Measurements from ENCODE around the gene MPST. TPM values are rescaled to one million over a fixed set of nuclear protein-coding genes. Genes with fewer than 3 reads are reported as not detected.
"Not testable (repeated sequence)": the region's sequence is repeated elsewhere in the genome, so short reads cannot be mapped to it uniquely, and the experiment has no call there.

The MPST gene
- polyA plus RNA-seq, 3 donors from 2014 or later, result 56.0 to 97.5 (median 59.7) TPM

DNA sequence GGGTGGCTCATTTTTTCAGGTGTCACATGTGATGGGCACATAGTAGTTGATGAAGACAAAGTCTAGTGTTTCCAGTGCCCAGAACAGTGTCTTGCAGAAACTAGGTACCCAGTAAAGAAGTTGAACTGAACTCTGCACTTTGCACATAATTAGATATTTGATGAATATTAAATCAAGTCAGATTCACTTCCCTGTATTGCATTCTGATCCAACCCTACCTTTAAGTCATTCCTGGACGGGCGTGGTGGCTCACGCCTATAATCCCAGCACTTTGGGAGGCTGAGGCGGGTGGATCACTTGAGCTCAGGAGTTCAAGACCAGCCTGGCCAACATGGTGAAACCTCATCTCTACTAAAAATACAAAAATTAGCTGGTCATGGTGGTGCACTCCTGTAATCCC, 30.5 kb upstream of the MPST start:
- not testable (repeated sequence) for H3K4me3 Mint-ChIP-seq, H3K4me1 Mint-ChIP-seq, H3K27ac Mint-ChIP-seq, H3K36me3 Mint-ChIP-seq, DNase-seq
- H3K9me3 Mint-ChIP-seq, result peaks cover 8 to 18% (median 15%) of the 10 kb centered on the region in 6 donors
- peaks cover 5 to 14% (median 13%) of the 10 kb centered on the region in 3 donors for H3K27me3 Mint-ChIP-seq (ENCODE audit: low read depth in 3 of 3)

DNA sequence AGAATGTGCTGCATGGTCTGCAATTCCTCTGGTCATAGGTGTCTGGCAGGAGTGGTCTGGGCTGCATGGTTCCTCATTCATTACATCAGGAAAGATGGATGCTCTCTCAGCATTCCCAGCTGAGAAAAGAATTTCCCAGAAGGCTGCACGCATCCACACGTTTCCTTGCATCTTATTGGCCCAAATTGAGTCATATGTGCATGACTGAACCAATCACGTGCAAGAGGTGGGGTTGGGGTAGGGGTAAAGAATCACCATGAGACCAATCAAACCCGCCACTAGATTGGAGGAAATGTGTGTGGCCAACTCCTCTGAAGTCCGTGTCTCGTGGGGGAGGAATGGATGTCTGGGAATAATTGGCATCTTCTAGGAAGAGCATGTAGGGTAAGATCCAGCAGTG, 29.1 kb upstream of the MPST start:
- Mint-ChIP-seq H3K4me1 (no peaks in the 10 kb centered on the region), H3K4me3 (no peak overlapping the region), H3K36me3 (peaks cover 0 to 6% (median 0%) of the 10 kb centered on the region in 3 donors), H3K27ac (no peak overlapping the region), H3K9me3 (peaks cover 8 to 15% (median 10%) of the 10 kb centered on the region in 6 donors), H3K27me3 (ENCODE audit: low read depth in 3 of 3) (peaks cover 5 to 13% (median 10%) of the 10 kb centered on the region in 3 donors)
- DNase-seq, result no peak

DNA sequence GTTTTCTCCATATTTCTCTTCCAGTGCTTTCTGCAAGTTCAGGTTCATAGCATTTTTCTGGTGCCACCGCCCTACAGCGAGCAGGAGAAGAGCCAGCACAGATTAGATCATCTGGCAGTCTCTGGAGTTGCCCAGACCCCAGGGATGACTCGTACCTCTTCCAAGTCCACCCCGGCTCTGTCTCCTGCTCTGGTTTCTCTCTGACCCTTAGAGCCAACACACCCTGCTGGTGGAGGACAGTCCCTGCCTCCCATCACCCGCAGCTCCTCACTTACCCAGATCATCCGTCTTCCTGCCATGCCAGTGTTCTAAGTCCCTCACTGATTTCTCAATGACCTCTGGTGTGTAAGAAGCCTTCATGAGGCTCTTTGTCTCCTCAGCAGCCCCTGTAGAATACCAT, 28.3 kb upstream of the MPST start:
- H3K4me3 Mint-ChIP-seq, result no peak overlapping the region
- peaks cover 5 to 10% (median 8%) of the 10 kb centered on the region in 3 donors for H3K27me3 Mint-ChIP-seq (ENCODE audit: low read depth in 3 of 3)
- H3K4me1 Mint-ChIP-seq, result no peaks in the 10 kb centered on the region
- peaks cover under 1 to 7% (median 3%) of the 10 kb centered on the region in 6 donors for H3K9me3 Mint-ChIP-seq
- H3K36me3 Mint-ChIP-seq, result peaks cover 0 to 2% (median 0%) of the 10 kb centered on the region in 3 donors
- H3K27ac Mint-ChIP-seq, result no peak overlapping the region
- no peak for DNase-seq

DNA sequence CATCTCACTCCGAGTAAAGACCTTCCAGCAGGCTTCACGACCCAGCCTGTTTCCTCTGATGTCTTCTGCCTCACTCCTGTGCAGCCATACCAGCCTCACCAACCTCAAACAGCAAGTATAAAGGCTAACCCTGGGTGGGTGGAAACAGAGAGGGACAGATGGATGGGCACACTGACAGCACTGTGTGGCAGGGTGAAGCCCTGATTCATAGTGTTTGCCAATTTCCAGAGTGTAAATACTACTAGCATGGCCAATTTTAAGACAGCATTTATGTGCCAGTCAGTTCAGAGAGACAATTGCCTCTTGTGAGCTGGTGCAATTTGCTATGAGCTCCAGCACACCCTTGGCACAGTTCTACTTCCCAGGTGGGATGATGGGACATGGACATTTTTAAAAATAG, 21.8 kb upstream of the MPST start:
- H3K36me3 Mint-ChIP-seq, result no peaks in the 10 kb centered on the region
- no peak for DNase-seq
- H3K4me3 Mint-ChIP-seq, result no peak overlapping the region
- no peaks in the 10 kb centered on the region for H3K9me3 Mint-ChIP-seq
- H3K27ac Mint-ChIP-seq, result no peak overlapping the region
- no peaks in the 10 kb centered on the region for H3K4me1 Mint-ChIP-seq
- peaks cover 2% of the 10 kb centered on the region in 3 donors for H3K27me3 Mint-ChIP-seq (ENCODE audit: low read depth in 3 of 3)

DNA sequence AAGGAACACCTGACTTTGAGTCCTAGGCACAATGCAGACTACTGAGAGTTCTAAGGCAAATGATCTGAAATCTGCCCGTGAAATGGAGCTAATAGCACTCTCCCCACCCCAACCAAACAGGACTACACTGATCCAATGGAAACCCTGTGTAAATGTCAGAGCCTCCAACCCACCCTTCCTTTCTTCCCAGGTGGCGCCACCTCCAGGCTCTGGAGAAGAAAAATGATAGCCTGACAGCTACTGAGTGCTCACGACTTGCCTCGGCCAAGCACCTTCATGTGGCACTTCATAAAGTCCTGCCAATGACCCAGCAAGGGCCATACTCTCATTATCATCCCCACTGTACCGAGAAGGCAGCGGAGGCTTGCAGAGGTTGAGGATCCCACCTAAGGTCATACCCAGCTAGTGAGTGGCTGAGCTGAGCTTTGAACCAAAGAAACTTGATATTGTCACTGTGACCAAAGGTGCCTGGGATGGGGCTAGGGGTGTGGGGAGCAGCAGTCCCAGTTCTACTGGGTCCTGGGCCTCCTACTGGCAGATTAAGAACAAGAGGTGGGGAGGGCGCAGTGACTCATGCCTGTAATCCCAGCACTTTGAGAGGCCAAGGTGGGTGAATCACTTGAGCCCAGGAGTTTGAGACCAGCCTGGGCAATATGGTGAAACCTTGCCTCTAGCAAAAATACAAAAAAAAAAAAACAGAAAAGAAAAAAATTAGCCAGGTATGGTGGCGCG, 20.8 kb upstream of the MPST start:
- DNase-seq, result no peak
- H3K27me3 Mint-ChIP-seq (ENCODE audit: low read depth in 3 of 3), result peaks cover 0 to 6% (median 5%) of the 10 kb centered on the region in 3 donors

DNA sequence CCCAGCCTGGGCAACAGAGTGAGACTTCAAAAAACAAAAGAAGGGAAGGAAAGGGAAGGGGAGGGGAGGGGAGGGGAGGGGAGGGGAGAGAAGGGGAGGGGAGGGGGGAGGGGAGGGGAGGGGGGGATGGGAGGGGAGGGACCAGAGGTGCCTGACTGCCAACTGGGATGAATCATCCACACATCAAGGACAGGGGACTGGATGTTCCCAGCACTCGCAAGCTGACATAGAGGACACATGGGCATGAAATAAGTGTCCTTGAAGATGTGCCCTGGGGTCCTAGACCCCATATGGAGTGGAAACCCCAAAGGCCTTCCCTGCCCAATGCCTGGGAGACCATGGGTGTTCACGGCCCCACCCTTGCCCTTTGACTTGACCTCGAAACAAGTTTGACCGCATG, 20.1 kb upstream of the MPST start:
- Mint-ChIP-seq H3K4me1 (no peaks in the 10 kb centered on the region), H3K4me3 (no peak overlapping the region), H3K9me3 (no peaks in the 10 kb centered on the region), H3K36me3 (no peaks in the 10 kb centered on the region), H3K27ac (no peak overlapping the region), H3K27me3 (ENCODE audit: low read depth in 3 of 3) (peaks cover 0 to 6% (median 5%) of the 10 kb centered on the region in 3 donors)
- DNase-seq, result no peak

More for the DNA sequence above, 20.8 kb upstream of the MPST start:
- no peaks in the 10 kb centered on the region for H3K36me3 Mint-ChIP-seq
- H3K4me3 Mint-ChIP-seq, result no peak overlapping the region
- no peaks in the 10 kb centered on the region for H3K9me3 Mint-ChIP-seq
- no peak overlapping the region for H3K27ac Mint-ChIP-seq
- no peaks in the 10 kb centered on the region for H3K4me1 Mint-ChIP-seq

DNA sequence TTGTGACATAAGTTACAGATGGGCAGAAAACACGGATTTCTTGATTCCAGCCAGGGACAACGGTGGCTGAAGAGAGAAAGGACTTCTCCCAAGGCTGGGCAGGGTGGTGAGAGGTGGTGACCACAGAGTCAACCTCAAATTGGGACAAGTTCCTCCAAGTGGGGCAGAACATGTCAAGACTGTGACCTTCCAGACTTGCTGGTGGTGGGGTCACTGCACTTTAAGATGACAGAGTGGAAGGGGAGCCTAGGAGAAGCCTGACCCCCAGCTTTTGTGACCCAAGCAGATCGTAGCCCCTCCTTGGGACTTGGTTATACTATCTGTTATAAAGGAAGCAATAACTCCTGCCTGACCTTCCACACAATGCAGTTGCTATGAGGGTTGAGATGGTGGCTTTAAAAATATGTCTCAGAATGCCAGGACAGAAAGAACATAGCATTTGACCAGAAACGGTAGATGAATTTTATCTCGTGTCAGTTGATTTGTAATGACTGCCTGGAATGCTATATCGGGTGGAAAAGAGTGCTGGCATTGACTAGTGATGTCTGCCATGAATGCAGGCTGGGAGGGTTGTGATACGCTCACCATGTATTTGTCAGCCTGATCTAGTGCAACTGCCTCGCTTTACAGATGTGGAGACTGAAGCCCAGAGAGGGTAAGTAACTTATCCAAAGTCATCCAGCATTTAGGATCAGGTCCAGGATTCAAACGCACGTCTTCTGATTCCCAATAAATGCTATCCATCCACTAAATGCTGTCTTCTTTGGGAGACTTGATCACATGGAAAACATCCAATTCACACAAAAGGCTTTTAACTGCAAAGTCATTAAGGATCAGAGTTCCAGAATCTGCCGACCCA, 18.6 kb upstream of the MPST start:
- H3K27me3 Mint-ChIP-seq (ENCODE audit: low read depth in 3 of 3), result peaks cover 0 to 6% (median 5%) of the 10 kb centered on the region in 3 donors

DNA sequence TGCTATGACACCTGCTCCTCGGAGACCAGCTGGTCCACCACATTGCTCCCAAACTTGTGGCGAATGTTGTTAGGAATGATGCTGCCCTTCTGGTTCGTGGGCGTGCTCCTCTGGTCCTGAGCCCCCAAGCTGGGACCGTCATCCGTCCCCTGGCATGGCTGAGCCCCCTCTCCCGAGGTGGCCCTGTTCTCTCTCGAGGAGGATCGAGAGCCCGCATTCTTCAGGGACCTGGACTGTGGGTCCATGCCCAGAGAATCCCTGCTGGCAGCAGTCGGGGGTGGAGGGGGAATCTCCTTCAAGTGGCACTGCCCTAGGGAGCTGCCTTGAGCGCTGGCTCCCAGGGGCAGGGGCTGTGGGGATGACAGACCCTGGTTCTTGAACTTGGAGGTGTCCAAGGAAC, 17.7 kb upstream of the MPST start:
- no peak overlapping the region for H3K27ac Mint-ChIP-seq
- H3K27me3 Mint-ChIP-seq (ENCODE audit: low read depth in 3 of 3), result peaks cover 1 to 6% (median 3%) of the 10 kb centered on the region in 3 donors
- H3K4me1 Mint-ChIP-seq, result no peaks in the 10 kb centered on the region

More for the DNA sequence above, 18.6 kb upstream of the MPST start:
- H3K4me1 Mint-ChIP-seq, result no peaks in the 10 kb centered on the region
- H3K36me3 Mint-ChIP-seq, result peaks cover 0 to 3% (median 0%) of the 10 kb centered on the region in 3 donors
- H3K27ac Mint-ChIP-seq, result peak overlapping the region in 2 of 6 donors; percentile 6 to 25
- DNase-seq, result no peak
- no peak overlapping the region for H3K4me3 Mint-ChIP-seq
- H3K9me3 Mint-ChIP-seq, result no peaks in the 10 kb centered on the region

DNA sequence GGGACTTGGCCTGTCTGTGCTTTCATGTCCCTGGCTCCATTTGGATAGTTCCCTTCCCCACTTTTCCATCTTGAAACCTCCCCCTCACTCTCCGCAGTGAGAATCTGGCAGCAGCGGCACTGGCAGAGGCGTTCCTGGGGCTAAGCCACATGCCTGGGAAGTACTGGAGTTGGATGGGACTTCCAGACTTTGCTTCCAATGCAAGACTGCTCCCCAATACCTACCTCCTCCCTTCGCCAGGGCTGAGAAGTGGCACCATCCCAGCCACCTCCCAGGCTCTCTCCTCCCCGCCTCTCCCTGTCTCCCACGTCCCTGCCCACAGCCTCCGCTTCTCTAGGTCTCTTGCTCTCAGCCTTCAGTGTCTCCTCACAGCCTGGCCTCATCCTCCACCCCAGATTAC, 16.9 kb upstream of the MPST start:
- Mint-ChIP-seq H3K4me1 (no peaks in the 10 kb centered on the region), H3K4me3 (no peak overlapping the region), H3K9me3 (no peaks in the 10 kb centered on the region), H3K36me3 (peaks cover 0 to 5% (median 0%) of the 10 kb centered on the region in 3 donors), H3K27ac (no peak overlapping the region), H3K27me3 (ENCODE audit: low read depth in 3 of 3) (peaks cover 1 to 6% (median 3%) of the 10 kb centered on the region in 3 donors)
- no peak for DNase-seq

More for the DNA sequence above, 17.7 kb upstream of the MPST start:
- no peaks in the 10 kb centered on the region for H3K9me3 Mint-ChIP-seq
- H3K4me3 Mint-ChIP-seq, result no peak overlapping the region
- peaks cover 0 to 5% (median 0%) of the 10 kb centered on the region in 3 donors for H3K36me3 Mint-ChIP-seq
- DNase-seq, result no peak

DNA sequence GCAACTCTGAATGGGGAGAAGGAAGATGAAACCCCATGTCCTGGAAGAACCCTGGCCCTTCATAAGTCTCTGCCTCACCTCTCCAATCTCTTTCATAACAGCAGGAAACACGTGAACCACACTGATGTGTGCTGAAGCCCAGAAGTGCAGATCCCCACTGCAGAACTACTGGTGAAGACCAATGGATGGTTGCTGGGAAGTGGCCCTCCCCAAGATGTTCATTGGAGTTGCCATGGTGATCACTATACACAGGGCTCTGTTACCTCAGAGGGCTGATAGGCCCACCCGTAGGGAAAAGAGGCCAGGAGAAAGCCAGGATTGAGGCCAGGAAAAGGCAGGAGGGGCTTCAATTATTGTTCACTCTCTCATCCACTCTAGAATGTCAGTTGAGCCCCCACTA, 11.9 kb upstream of the MPST start:
- H3K4me1 Mint-ChIP-seq, result no peaks in the 10 kb centered on the region
- no peak overlapping the region for H3K4me3 Mint-ChIP-seq
- H3K9me3 Mint-ChIP-seq, result no peaks in the 10 kb centered on the region
- H3K27ac Mint-ChIP-seq, result no peak overlapping the region
- no peak for DNase-seq
- peaks cover 0 to 5% (median 0%) of the 10 kb centered on the region in 3 donors for H3K36me3 Mint-ChIP-seq
- H3K27me3 Mint-ChIP-seq (ENCODE audit: low read depth in 3 of 3), result peaks cover 3 to 4% (median 3%) of the 10 kb centered on the region in 3 donors

DNA sequence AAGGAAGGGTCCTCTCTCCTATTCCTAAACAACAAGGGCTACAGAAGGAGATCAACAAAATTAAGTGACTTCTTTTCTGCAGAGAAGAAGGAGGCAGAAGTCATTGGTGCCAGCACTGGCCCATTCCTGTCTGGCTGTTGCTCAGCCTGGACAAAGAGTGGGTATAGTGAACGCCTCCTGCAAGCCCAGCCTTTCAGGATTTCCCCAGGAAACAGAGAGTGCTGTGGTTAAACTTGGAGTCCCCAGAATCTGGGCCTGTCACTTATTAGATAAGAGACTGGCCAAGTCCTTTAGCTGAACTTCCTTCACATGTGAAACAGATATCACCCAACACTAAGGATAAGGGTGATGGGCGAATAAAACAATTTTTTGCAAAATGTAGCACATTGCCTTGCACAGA, 11.2 kb upstream of the MPST start:
- no peak for DNase-seq
- no peaks in the 10 kb centered on the region for H3K9me3 Mint-ChIP-seq
- peaks cover 0 to 5% (median 0%) of the 10 kb centered on the region in 3 donors for H3K36me3 Mint-ChIP-seq
- no peak overlapping the region for H3K27ac Mint-ChIP-seq
- H3K4me3 Mint-ChIP-seq, result no peak overlapping the region
- peaks cover 2 to 4% (median 3%) of the 10 kb centered on the region in 3 donors for H3K27me3 Mint-ChIP-seq (ENCODE audit: low read depth in 3 of 3)
- no peaks in the 10 kb centered on the region for H3K4me1 Mint-ChIP-seq

DNA sequence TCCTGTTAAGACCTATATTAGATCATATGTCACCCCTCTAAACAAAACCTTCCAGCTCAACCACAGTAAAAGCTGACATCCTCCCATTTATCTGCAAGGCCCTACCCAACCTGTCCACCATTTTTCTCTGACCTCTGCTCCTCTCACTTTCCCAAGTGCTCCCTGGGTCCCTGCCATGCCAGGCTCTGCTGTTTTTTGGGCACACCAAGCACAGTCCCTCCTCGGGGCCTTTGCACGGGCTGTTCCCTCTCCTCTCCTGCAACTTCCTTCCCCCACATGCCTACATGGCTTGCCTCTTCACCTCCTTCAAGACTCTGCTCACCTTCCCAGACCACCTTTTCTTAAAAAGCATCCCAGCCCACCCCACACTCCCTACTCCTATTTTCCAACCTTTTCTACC, 10.1 kb upstream of the MPST start:
- Mint-ChIP-seq H3K4me3 (no peak overlapping the region), H3K4me1 (no peaks in the 10 kb centered on the region), H3K36me3 (peaks cover 0 to 5% (median 0%) of the 10 kb centered on the region in 3 donors), H3K9me3 (no peaks in the 10 kb centered on the region), H3K27ac (no peak overlapping the region), H3K27me3 (ENCODE audit: low read depth in 3 of 3) (peaks cover 0 to 3% (median 0%) of the 10 kb centered on the region in 3 donors)
- no peak for DNase-seq

DNA sequence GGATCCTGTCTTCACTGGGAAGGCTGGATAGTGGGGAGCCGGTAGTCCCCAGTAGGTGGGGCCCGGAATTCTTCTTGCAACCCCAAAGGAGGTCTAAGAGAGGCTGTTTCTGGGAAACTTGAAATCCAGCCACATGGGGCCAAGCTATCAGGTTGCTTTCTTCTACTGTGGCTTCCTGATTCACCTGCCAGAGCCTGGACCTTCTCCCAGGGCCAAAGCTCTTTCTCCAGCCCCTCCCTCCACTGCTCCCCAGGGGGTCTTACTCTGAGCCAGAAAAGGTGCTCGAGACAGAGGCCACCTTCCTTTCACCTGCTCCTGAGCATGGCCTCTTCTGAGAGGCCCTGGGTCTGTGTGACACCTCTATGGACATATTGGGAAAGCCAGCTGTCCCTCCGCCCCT, 9.4 kb upstream of the MPST start:
- H3K27me3 Mint-ChIP-seq (ENCODE audit: low read depth in 3 of 3), result peaks cover 0 to 3% (median 0%) of the 10 kb centered on the region in 3 donors
- peaks cover 0 to 5% (median 0%) of the 10 kb centered on the region in 3 donors for H3K36me3 Mint-ChIP-seq
- no peaks in the 10 kb centered on the region for H3K9me3 Mint-ChIP-seq
- H3K4me1 Mint-ChIP-seq, result no peaks in the 10 kb centered on the region
- no peak for DNase-seq
- no peak overlapping the region for H3K27ac Mint-ChIP-seq
- no peak overlapping the region for H3K4me3 Mint-ChIP-seq

DNA sequence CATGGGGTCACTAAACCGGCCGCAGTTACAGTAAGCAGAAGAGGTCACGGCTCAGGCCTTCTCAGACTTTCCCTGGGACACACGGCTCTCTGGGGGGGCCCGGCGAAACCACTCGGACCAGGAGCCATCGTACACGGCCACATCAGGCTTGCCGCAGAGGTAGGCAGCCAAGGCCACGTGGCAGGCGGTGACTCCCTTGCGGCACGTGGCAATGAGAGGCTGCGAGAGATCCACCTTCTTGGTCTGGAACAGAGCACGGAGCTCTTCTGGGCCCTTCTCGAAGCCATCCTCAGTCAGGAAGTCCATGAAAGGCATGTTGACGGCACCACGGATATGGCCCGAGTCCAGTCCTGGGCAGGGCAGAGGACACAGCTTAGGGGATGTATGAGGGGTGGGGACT, 8.6 kb upstream of the MPST start:
- no peak overlapping the region for H3K4me3 Mint-ChIP-seq
- no peak for DNase-seq

More for the DNA sequence above, 8.6 kb upstream of the MPST start:
- Mint-ChIP-seq H3K36me3 (peaks cover 0 to under 1% (median 0%) of the 10 kb centered on the region in 3 donors), H3K27ac (no peak overlapping the region), H3K27me3 (ENCODE audit: low read depth in 3 of 3) (peaks cover 0 to 3% (median 0%) of the 10 kb centered on the region in 3 donors), H3K9me3 (no peaks in the 10 kb centered on the region), H3K4me1 (no peaks in the 10 kb centered on the region)
